ENCODE data around the gene UCN3. TPM values are rescaled to one million over a fixed set of nuclear protein-coding genes. Genes with fewer than 3 reads are reported as not detected.

Gene UCN3
- total RNA-seq, 2 donors from 2014 or later = not detected

DNA sequence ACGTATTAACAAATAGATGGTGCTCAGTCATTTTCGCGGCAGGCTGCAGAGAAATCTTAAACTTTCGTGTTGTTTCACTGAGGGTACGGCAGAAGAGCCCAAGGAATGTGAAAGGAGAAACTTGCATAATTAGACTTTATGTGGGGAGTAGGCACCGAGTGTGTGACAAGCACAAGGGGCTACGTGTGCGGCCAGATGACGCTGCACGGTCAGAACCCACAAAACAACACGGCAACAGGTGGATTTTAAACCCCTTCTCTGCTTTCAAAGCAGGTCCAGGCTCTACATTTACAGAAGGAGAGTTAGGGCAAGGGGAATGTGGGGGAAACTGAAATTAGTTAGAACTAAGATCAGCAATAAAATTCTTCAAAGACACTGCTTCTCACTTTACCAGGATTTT lies 392 bp upstream of the UCN3 start:
- TF ChIP-seq, protein P1, sequence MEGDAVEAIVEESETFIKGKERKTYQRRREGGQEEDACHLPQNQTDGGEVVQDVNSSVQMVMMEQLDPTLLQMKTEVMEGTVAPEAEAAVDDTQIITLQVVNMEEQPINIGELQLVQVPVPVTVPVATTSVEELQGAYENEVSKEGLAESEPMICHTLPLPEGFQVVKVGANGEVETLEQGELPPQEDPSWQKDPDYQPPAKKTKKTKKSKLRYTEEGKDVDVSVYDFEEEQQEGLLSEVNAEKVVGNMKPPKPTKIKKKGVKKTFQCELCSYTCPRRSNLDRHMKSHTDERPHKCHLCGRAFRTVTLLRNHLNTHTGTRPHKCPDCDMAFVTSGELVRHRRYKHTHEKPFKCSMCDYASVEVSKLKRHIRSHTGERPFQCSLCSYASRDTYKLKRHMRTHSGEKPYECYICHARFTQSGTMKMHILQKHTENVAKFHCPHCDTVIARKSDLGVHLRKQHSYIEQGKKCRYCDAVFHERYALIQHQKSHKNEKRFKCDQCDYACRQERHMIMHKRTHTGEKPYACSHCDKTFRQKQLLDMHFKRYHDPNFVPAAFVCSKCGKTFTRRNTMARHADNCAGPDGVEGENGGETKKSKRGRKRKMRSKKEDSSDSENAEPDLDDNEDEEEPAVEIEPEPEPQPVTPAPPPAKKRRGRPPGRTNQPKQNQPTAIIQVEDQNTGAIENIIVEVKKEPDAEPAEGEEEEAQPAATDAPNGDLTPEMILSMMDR (IDR thresholded peaks at IDR 0.05) = no peak
- TF ChIP-seq POLR2AphosphoS5 (IDR thresholded peaks at IDR 0.05) (no peak), POLR2A (IDR thresholded peaks at IDR 0.05) (no peak)
- Histone ChIP-seq H3K9me3 (no peaks in the 10 kb centered on the region), H3K36me3 (no peaks in the 10 kb centered on the region), H3K4me1 (replicated peaks) (no peaks in the 10 kb centered on the region), H3K4me3 (no peak overlapping the region), H3K27me3 (replicated peaks; ENCODE audit: insufficient read depth) (no peaks in the 10 kb centered on the region), H3K27ac (no peak overlapping the region)
- WGBS = 45% methylated on average over 11 of the region's 11 CpGs
- intact Hi-C loops (cut with DNase I) = no loop called here
- DNase-seq (ENCODE audit: low spot score) = no peak

DNA sequence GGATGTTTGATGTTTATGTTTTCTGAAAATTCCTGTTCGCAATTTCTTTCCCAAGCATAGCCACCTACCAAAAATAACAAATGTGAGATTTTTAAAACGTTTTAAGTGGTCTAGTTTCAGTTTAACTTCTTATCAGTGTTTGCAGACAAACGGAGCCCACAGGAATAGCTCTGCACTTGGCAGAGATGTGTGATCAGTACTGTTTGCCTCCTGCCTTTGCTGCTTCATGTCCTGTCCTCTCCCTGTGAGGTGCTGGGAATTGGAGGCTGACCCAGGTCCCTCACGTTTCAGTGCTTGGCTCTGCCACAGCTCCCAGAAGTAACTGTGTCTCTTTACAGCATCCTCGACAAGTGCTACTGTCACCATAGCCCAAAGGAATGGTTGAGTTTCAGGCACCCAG lies 1.2 kb downstream of the UCN3 start:
- DNase-seq (ENCODE audit: low spot score) = no peak
- 24% methylated on average over 5 of the region's 5 CpGs for WGBS
- H3K27ac ChIP-seq = no peak overlapping the region
- H3K4me1 ChIP-seq (replicated peaks) = no peaks in the 10 kb centered on the region
- no peaks in the 10 kb centered on the region for H3K9me3 ChIP-seq
- H3K27me3 ChIP-seq (replicated peaks; ENCODE audit: insufficient read depth) = no peaks in the 10 kb centered on the region
- intact Hi-C loops (cut with DNase I) = no loop called here
- TF ChIP-seq POLR2AphosphoS5 (IDR thresholded peaks at IDR 0.05) (no peak), POLR2A (IDR thresholded peaks at IDR 0.05) (no peak)
- TF ChIP-seq, protein P1 (IDR thresholded peaks at IDR 0.05) = no peak
- H3K36me3 ChIP-seq = no peaks in the 10 kb centered on the region
- no peak overlapping the region for H3K4me3 ChIP-seq

DNA sequence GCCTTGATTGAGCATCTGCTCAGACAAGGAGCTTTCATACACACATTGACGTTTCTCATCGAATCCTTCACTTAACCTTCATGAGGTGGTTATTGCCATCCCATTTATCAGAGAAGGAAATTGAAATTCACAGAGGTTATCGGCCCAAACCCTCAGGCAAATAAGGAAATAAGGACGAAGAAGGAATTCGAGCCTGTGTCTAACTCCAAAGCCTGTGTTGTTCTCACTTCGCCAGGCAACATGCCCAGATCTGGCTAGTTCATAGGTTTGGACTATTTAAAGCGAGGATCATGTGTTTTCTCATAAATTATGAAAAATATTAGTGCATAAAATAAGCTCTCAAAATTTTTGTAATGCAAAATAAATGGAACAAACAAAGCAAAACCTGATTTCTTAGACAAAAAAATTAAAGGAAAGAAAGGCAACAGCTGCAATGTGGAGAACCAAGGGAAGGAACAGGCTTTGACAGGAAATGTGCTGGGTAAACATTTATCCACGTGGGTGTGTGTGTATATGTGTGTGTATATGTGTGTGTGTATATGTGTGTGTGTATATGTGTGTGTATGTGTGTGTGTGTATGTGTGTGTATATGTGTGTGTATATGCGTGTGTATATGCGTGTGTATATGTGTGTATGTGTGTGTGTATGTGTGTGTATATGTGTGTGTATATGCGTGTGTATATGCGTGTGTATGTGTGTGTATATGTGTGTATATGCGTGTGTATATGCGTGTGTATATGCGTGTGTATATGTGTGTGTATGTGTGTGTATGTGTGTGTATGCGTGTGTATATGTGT lies 4.8 kb downstream of the UCN3 start:
- Histone ChIP-seq H3K4me1 (replicated peaks) (no peaks in the 10 kb centered on the region), H3K27me3 (replicated peaks; ENCODE audit: insufficient read depth) (no peaks in the 10 kb centered on the region), H3K36me3 (no peaks in the 10 kb centered on the region), H3K27ac (no peak overlapping the region), H3K4me3 (no peak overlapping the region), H3K9me3 (no peaks in the 10 kb centered on the region)
- intact Hi-C loops (cut with DNase I) = no loop called here
- WGBS = 64% methylated on average over 16 of the region's 16 CpGs
- TF ChIP-seq POLR2A (IDR thresholded peaks at IDR 0.05) = no peak
- no peak for DNase-seq (ENCODE audit: low spot score)

DNA sequence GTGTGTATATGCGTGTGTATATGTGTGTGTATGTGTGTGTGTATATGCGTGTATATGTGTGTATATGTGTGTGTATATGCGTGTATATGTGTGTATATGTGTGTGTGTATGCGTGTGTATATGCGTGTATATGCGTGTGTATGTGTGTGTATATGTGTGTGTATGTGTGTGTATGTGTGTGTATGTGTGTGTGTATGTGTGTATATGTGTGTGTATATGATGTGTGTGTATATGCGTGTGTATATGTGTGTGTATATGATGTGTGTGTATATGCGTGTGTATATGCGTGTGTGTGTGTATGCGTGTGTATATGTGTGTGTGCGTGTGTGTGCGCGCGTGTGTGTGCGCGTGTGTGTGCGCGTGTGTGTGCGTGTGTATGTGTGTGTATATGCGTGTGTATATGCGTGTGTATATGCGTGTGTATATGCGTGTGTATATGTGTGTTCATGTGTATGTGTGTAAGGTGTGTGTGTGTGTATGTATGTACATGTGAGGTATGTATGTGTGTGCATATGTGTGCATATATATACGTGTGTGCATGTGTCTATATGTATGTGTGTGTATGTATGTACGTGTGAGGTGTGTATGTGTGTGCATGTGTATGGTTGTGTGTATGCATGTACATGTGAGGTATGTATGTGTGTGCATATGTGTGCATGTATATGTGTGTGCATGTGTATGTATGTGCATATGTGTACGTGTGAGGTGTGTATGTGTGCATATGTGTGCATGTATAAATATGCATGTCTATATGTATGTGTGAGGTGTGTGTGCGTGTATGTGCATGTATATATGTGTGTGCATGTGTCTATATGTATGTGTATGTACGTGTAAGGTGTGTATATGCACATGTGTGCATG lies 6.0 kb downstream of the UCN3 start:
- H3K27me3 ChIP-seq (replicated peaks; ENCODE audit: insufficient read depth) = no peaks in the 10 kb centered on the region
- WGBS = 85% methylated on average over 28 of the region's 28 CpGs
- no peak overlapping the region for H3K27ac ChIP-seq
- H3K36me3 ChIP-seq = no peaks in the 10 kb centered on the region
- H3K9me3 ChIP-seq = no peaks in the 10 kb centered on the region
- no peak for TF ChIP-seq POLR2A (IDR thresholded peaks at IDR 0.05)
- no peak for TF ChIP-seq POLR2AphosphoS5 (IDR thresholded peaks at IDR 0.05)
- TF ChIP-seq, protein P1 (IDR thresholded peaks at IDR 0.05) = no peak
- no peak overlapping the region for H3K4me3 ChIP-seq
- no peaks in the 10 kb centered on the region for H3K4me1 ChIP-seq (replicated peaks)
- intact Hi-C loops (cut with DNase I) = no loop called here
- DNase-seq (ENCODE audit: low spot score) = no peak

DNA sequence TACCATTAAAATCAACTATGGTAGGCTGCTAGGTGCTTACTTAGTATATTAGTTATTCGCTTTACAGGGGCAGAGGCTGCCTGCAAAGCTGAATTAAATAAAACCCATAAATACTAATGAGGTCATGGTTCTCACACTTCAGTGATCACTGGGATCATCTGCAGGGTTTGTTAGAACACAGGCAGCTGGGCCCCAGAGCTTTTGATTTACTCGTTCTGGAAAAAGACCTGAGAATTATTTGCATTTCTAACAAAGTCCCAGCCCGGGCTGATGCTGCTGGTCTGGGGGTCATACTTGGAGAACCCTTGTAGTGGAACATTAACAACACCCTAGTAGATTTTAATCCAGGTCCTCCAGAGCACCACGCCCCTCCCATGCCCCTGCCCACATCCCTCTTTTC lies 8.5 kb downstream of the UCN3 start:
- intact Hi-C loops (cut with DNase I) = no loop called here
- no peaks in the 10 kb centered on the region for H3K36me3 ChIP-seq
- no peaks in the 10 kb centered on the region for H3K27me3 ChIP-seq (replicated peaks; ENCODE audit: insufficient read depth)
- H3K4me1 ChIP-seq (replicated peaks) = no peaks in the 10 kb centered on the region
- no peak overlapping the region for H3K4me3 ChIP-seq
- no peaks in the 10 kb centered on the region for H3K9me3 ChIP-seq
- no peak for TF ChIP-seq POLR2AphosphoS5 (IDR thresholded peaks at IDR 0.05)
- no peak for TF ChIP-seq POLR2A (IDR thresholded peaks at IDR 0.05)
- TF ChIP-seq, protein P1 (IDR thresholded peaks at IDR 0.05) = no peak
- DNase-seq (ENCODE audit: low spot score) = no peak
- 80% methylated on average over 4 of the region's 4 CpGs for WGBS
- no peak overlapping the region for H3K27ac ChIP-seq
